ENCODE measurements around the gene FBLN1. TPM values are rescaled to one million over a fixed set of nuclear protein-coding genes. Genes with fewer than 3 reads are reported as not detected.

The FBLN1 gene
- total and polyA plus RNA-seq, 2 of the 13 experiments (the other 11 are each of a cell fraction or from before 2014, with no cell fraction given): 37.3 to 103 TPM

- TF ChIP-seq GFI1 (CRISPR knock-in tag; IDR thresholded peaks at IDR 0.05; ENCODE audit: borderline replicate concordance): 0 out of 2 replicates have a peak, but pooled peaks have one; percentile 23
- no peak for TF ChIP-seq TFDP1 (CRISPR knock-in tag; IDR thresholded peaks at IDR 0.05; ENCODE audit: borderline replicate concordance)
- no peak for TF ChIP-seq ZNF496 (CRISPR knock-in tag; IDR thresholded peaks at IDR 0.05; ENCODE audit: insufficient replicate concordance)
- no peak for TF ChIP-seq ZKSCAN5 (CRISPR knock-in tag; IDR thresholded peaks at IDR 0.05)
- TF ChIP-seq RARA (CRISPR knock-in tag; IDR thresholded peaks at IDR 0.05): peak; percentile 62
- no peak for TF ChIP-seq ZFP36 (IDR thresholded peaks at IDR 0.05; ENCODE audit: borderline replicate concordance, low read depth, low read length, partially characterized antibody)
- TF ChIP-seq ARNTL (CRISPR knock-in tag; IDR thresholded peaks at IDR 0.05): peak; percentile 76
- no peak; the same call in 1 of the 2 replicates for TF ChIP-seq AHDC1 (CRISPR knock-in tag; IDR thresholded peaks at IDR 0.05; ENCODE audit: borderline replicate concordance)
- TF ChIP-seq YEATS2 (CRISPR knock-in tag; IDR thresholded peaks at IDR 0.05; ENCODE audit: borderline replicate concordance): 0 out of 2 replicates have a peak, but pooled peaks have one; percentile 35
- no peak; the same call in 1 of the 2 replicates for TF ChIP-seq THAP11 (CRISPR knock-in tag; IDR thresholded peaks at IDR 0.05)
- TF ChIP-seq MAZ (IDR thresholded peaks at IDR 0.05; ENCODE audit: borderline replicate concordance, low read depth, low read length): no peak
- TF ChIP-seq MAZ (CRISPR knock-in tag; IDR thresholded peaks at IDR 0.05; ENCODE audit: low read depth): 0 out of 2 replicates have a peak, but pooled peaks have one; percentile 35
- TF ChIP-seq ZNF546 (CRISPR knock-in tag; conservative IDR thresholded peaks at IDR 0.05): no peak
- no peak for TF ChIP-seq CBFB (CRISPR knock-in tag; IDR thresholded peaks at IDR 0.05)
- TF ChIP-seq REPIN1 (CRISPR knock-in tag; IDR thresholded peaks at IDR 0.05; ENCODE audit: borderline replicate concordance, low read depth): peak; percentile 57; the same call in 1 of the 2 replicates
- TF ChIP-seq PHB2 (IDR thresholded peaks at IDR 0.05; ENCODE audit: partially characterized antibody): no peak
- no peak; the same call in 1 of the 2 replicates for TF ChIP-seq KDM6A (CRISPR knock-in tag; IDR thresholded peaks at IDR 0.05; ENCODE audit: low read depth)
- TF ChIP-seq PHF21A (CRISPR knock-in tag; IDR thresholded peaks at IDR 0.05): peak; percentile 87
- TF ChIP-seq POGZ (CRISPR knock-in tag; IDR thresholded peaks at IDR 0.05): peak; percentile 13; the same call in 1 of the 2 replicates
- TF ChIP-seq CREBL2 (CRISPR knock-in tag; IDR thresholded peaks at IDR 0.05; ENCODE audit: borderline replicate concordance): no peak
- no peak for TF ChIP-seq KDM5B (CRISPR knock-in tag; IDR thresholded peaks at IDR 0.05; ENCODE audit: borderline replicate concordance)
- TF ChIP-seq ZNF280B (CRISPR knock-in tag; IDR thresholded peaks at IDR 0.05; ENCODE audit: borderline replicate concordance): no peak
Measured at GRCh38 chr22:45483918-45484499, 18.7 kb upstream of the FBLN1 start (continued).

Measured in HepG2 (cell line).